GM20000 (cell line): ENCODE results near the gene PXK.

Source experiments
- DNase-seq: peaks from one replicate; pipeline ENCODE4 v3.0.0; 2012; ENCODE audit warnings: low spot score
- CTCF ChIP-seq: IDR thresholded peaks from 2 replicates; pipeline ENCODE4 v1.5.1; 2012; ENCODE audit warnings: mild to moderate bottlenecking, control low read depth; ENCODE audit errors: extremely low read depth, missing control alignments

PXK gene

DNA sequence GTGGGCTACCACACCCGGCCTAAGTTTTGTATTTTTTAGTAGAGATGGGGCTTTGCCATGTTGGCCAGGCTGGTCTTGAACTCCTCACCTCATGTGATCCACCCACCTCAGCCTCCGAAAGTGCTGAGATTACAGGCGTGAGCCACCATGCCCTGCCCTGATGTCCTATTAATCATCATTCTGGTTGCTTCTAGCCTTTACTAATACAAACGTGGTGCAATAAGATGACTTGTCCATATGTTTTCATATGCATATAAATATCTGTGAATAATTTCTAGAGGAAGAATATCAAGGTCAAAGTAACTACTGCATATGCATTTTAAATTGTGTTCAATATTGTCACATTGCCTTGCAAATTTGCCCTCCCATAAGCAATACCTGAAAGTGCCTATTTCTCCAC lies 126.5 kb downstream of the PXK start:
- no peak for DNase-seq
- no peak for TF ChIP-seq CTCF

GRCh38 chr3:58462829-58463180 lies 130.1 kb downstream of the PXK start:
- no peak for TF ChIP-seq CTCF
- DNase-seq = no peak

DNA sequence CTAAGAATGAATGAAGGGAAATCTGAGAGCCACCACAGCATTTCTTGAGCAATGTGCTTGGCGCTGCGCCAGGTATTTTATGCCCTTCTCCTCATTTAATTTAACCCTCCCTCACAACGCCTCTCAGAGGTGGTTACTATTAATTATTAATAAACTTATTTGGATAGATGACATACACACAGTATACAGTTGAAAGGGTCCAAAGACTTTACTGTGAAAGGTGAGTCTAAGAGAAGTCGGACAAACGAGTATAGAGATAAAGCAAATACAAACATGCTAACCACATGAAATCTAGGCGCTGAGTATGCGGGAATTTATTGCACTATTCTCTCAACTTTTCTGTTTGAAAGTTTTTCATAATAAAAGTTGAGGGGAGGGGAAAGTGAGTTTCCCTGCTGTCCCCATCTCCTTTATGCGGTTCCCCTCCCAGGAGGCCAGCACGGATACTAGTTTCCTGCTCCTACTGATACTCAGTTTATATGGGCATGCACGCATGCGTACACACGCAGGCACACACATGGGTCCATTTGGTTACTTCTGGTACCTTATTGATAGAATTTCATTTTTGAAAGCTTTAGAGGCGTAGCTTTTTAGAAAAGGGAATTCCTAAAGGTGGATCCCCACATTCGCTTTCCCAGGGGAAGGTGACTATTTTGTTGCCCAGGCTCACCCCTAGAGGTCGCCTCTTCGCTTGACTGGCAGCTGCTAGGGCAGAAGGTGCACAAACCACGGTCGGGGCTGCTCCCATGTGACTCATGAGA lies 130.7 kb downstream of the PXK start:
- DNase-seq = peak; percentile 82
- TF ChIP-seq CTCF = peak; percentile 82

DNA sequence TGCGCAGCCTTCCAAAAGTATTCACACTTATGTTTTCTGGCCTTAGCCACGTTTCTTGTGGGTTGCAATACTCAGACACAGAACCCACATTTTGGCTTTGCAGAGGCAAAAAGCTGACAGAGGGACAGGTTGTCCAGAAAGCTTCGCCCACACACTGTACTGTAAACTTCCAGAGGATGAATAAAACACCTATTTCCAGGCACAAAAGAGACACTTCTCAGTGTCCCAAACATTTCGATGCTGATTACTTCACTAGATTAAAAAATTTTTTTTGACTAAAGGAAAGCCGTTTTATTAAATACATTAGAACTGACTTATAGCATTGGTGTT lies 131.2 kb downstream of the PXK start:
- DNase-seq = no peak
- no peak for TF ChIP-seq CTCF

- TF ChIP-seq CTCF = no peak
- no peak for DNase-seq
These were observed 132.2 kb downstream of the PXK start for GRCh38 chr3:58464866-58465265.

- DNase-seq = no peak
- TF ChIP-seq CTCF = no peak
These were observed 134.3 kb downstream of the PXK start for GRCh38 chr3:58466899-58467563.

GRCh38 chr3:58469096-58469495 lies 136.4 kb downstream of the PXK start:
- no peak for DNase-seq
- TF ChIP-seq CTCF = no peak
